ENCODE data around the gene C12orf76. TPM values are rescaled to one million over a fixed set of nuclear protein-coding genes. Genes with fewer than 3 reads are reported as not detected.
A peak's percentile ranks its signal among the peaks of the same experiment; 100 is the strongest.

Gene C12orf76
- total and polyA plus RNA-seq, 2 of the 13 experiments (the other 11 are each of a cell fraction or from before 2014, with no cell fraction given), result 15.8 to 38.4 TPM

- TF ChIP-seq ZNF589 (CRISPR knock-in tag; conservative IDR thresholded peaks at IDR 0.05), result no peak
- TF ChIP-seq ZMYM4 (CRISPR knock-in tag; IDR thresholded peaks at IDR 0.05), result peak; percentile 88
- no peak for TF ChIP-seq PLSCR1 (CRISPR knock-in tag; IDR thresholded peaks at IDR 0.05; ENCODE audit: borderline replicate concordance)
- peak; percentile 91; the same call in 1 of the 2 replicates for TF ChIP-seq ZNF567 (CRISPR knock-in tag; IDR thresholded peaks at IDR 0.05; ENCODE audit: borderline replicate concordance)
- no peak for TF ChIP-seq GABPA (IDR thresholded peaks at IDR 0.05; ENCODE audit: low read depth, low read length)
- peak; percentile 77 for TF ChIP-seq GABPA (CRISPR knock-in tag; IDR thresholded peaks at IDR 0.05; ENCODE audit: low read depth)
- TF ChIP-seq ZNF501 (CRISPR knock-in tag; IDR thresholded peaks at IDR 0.05), result peak; percentile 85; the same call in 1 of the 2 replicates
- TF ChIP-seq ZFP91 (CRISPR knock-in tag; IDR thresholded peaks at IDR 0.05; ENCODE audit: borderline replicate concordance), result peak; percentile 80; the same call in 1 of the 2 replicates
- peak; percentile 64; the same call in 1 of the 2 replicates for TF ChIP-seq ZNF570 (CRISPR knock-in tag; IDR thresholded peaks at IDR 0.05; ENCODE audit: borderline replicate concordance)
- no peak for TF ChIP-seq ZNF564 (CRISPR knock-in tag; IDR thresholded peaks at IDR 0.05)
- no peak for TF ChIP-seq TRIM24 (CRISPR knock-in tag; IDR thresholded peaks at IDR 0.05)
- 0 out of 2 replicates have a peak, but pooled peaks have one; percentile 45 for TF ChIP-seq ZNF800 (CRISPR knock-in tag; IDR thresholded peaks at IDR 0.05)
- TF ChIP-seq HHEX (CRISPR knock-in tag; IDR thresholded peaks at IDR 0.05), result no peak
- TF ChIP-seq HDAC6 (IDR thresholded peaks at IDR 0.05; ENCODE audit: low read depth, low read length), result no peak
- TF ChIP-seq ZNF790 (CRISPR knock-in tag; IDR thresholded peaks at IDR 0.05; ENCODE audit: borderline replicate concordance), result no peak
- peak; percentile 1; the same call in 1 of the 2 replicates for TF ChIP-seq HDAC1 (CRISPR knock-in tag; IDR thresholded peaks at IDR 0.05)
- TF ChIP-seq SUZ12 (IDR thresholded peaks at IDR 0.05; ENCODE audit: low read depth, low read length), result no peak
- TF ChIP-seq MEF2D (CRISPR knock-in tag; IDR thresholded peaks at IDR 0.05), result 0 out of 2 replicates have a peak, but pooled peaks have one; percentile 26
- no peak for TF ChIP-seq RNF219 (CRISPR knock-in tag; IDR thresholded peaks at IDR 0.05)
- peak; percentile 100 for TF ChIP-seq FOXK2 (IDR thresholded peaks at IDR 0.05)
- TF ChIP-seq U2AF2 (IDR thresholded peaks at IDR 0.05; ENCODE audit: low read depth, low read length), result no peak
- TF ChIP-seq IKZF4 (CRISPR knock-in tag; IDR thresholded peaks at IDR 0.05; ENCODE audit: borderline replicate concordance, low read depth, not compliant biosample characterization), result no peak
- TF ChIP-seq TBL1XR1 (IDR thresholded peaks at IDR 0.05; ENCODE audit: borderline replicate concordance, low read length, partially characterized antibody), result peak; percentile 33
- peak; percentile 15; the same call in 1 of the 2 replicates for TF ChIP-seq NFYB (CRISPR knock-in tag; IDR thresholded peaks at IDR 0.05)
These were observed 49.2 kb downstream of the C12orf76 start, which contains the start of gene ANKRD13A (continued) for GRCh38 chr12:109998904-109999648.

All from HepG2 (cell line).